PC-3 (cell line): Measurements from ENCODE around the gene SLC25A2. TPM values are rescaled to one million over a fixed set of nuclear protein-coding genes. Genes with fewer than 3 reads are reported as not detected.

Experiments used
- ATAC-seq: fragments of 200-7000 bp; cut with Tn5 transposase; 2 replicates; pipeline ENCODE4 v1.9.1; 2020; ENCODE audit warnings: mild to moderate bottlenecking, moderate library complexity
- BruUV-seq: library from RNA; stranded (reverse); fragments of 400-500 nt; replicated peaks from 2 replicates; lab custom pipeline; 2021; lab: Mats Ljungman, UMichigan
- CTCF ChIA-PET: fragments of 300-600 bp; sonication (Branson Sonifier 250); formaldehyde crosslinking; loops from one replicate; lab custom pipeline; 2022; ENCODE audit warnings: antibody characterized with exemption; lab: Charles Lee
- POLR2A ChIA-PET: fragments of 300-600 bp; sonication (Branson Sonifier 250); formaldehyde crosslinking; loops from one replicate; lab custom pipeline; 2022; ENCODE audit warnings: antibody characterized with exemption; ENCODE audit not compliant: unreplicated experiment; lab: Charles Lee
- DNase-seq: peaks from one replicate; pipeline ENCODE4 v3.0.0-alpha.2; 2015
- H2AFZ ChIP-seq: fragments of 300-600 bp; sonication (generic); 2 replicates; pipeline ENCODE4 v1.6.0; 2016; ENCODE audit warnings: antibody characterized with exemption, low read length
- H3F3A ChIP-seq: fragments of 300-600 bp; sonication (generic); one replicate; pipeline ENCODE4 v1.6.0; 2017; ENCODE audit warnings: antibody characterized with exemption, low read length, control low read depth, mild to moderate bottlenecking; ENCODE audit not compliant: unreplicated experiment
- H3K27ac ChIP-seq: fragments of 300-600 bp; sonication (generic); 2 replicates; pipeline ENCODE4 v1.5.1; 2016; ENCODE audit warnings: mild to moderate bottlenecking, low read length
- H3K27me3 ChIP-seq: fragments of 300-600 bp; sonication (generic); 2 replicates; pipeline ENCODE4 v1.6.1; 2016; ENCODE audit warnings: low read length, mixed read lengths
- H3K36me3 ChIP-seq: fragments of 300-600 bp; sonication (generic); 2 replicates; pipeline ENCODE4 v1.6.1; 2016; ENCODE audit warnings: low read depth, mixed run types, low read length, mixed read lengths
- H3K4me1 ChIP-seq: fragments of 300-600 bp; sonication (generic); 2 replicates; pipeline ENCODE4 v1.5.1; 2016; ENCODE audit warnings: low read length; ENCODE audit not compliant: insufficient read depth
- H3K4me2 ChIP-seq: fragments of 300-600 bp; sonication (generic); 2 replicates; pipeline ENCODE4 v1.6.0; 2016; ENCODE audit warnings: low read length
- H3K4me3 ChIP-seq: fragments of 300-600 bp; sonication (generic); 2 replicates; pipeline ENCODE4 v1.5.1; 2016; ENCODE audit warnings: mild to moderate bottlenecking, low read length, mixed read lengths
- H3K79me2 ChIP-seq: fragments of 300-600 bp; sonication (generic); 2 replicates; pipeline ENCODE4 v1.6.1; 2017; ENCODE audit warnings: low read length, mixed read lengths
- H3K9ac ChIP-seq: fragments of 300-600 bp; sonication (generic); 2 replicates; pipeline ENCODE4 v1.6.0; 2016; ENCODE audit warnings: mild to moderate bottlenecking, low read length
- H3K9me2 ChIP-seq: fragments of 300-600 bp; sonication (generic); replicated peaks from 2 replicates; pipeline ENCODE4 v1.6.1; 2016; ENCODE audit warnings: mixed run types, low read length, mixed read lengths
- H3K9me3 ChIP-seq: fragments of 300-600 bp; sonication (generic); 2 replicates; pipeline ENCODE4 v1.6.1; 2016; ENCODE audit warnings: low read length, mixed read lengths
- H4K20me1 ChIP-seq: fragments of 300-600 bp; sonication (generic); 2 replicates; pipeline ENCODE4 v1.6.1; 2016; ENCODE audit warnings: low read length, mixed read lengths
- EZH2 ChIP-seq: fragments of 300-600 bp; sonication (generic); IDR thresholded peaks from one replicate; pipeline ENCODE4 v1.6.1; 2017; ENCODE audit warnings: antibody characterized with exemption, mild to moderate bottlenecking, low read length; ENCODE audit not compliant: unreplicated experiment
- EZH2phosphoT487 ChIP-seq: fragments of 300-600 bp; sonication (generic); IDR thresholded peaks from 2 replicates; pipeline ENCODE4 v1.6.1; 2018; ENCODE audit warnings: mild to moderate bottlenecking, antibody characterized with exemption, low read length, borderline replicate concordance
- intact Hi-C: fragments of 100-400 bp; cut with micrococcal nuclease; formaldehyde crosslinking; loops from 2 replicates; pipeline ENCODE4 v1.9.0; 2023
- total RNA-seq: library from RNA; depleted of rRNA; stranded (reverse); fragments of >200 nt; gene quantifications from 2 replicates; pipeline ENCODE4 v1.2.3, GENCODE V29; 2014
- TF ChIP-seq, protein P1 (sequence below): fragments of 300-600 bp; sonication (generic); conservative IDR thresholded peaks from 2 replicates; pipeline ENCODE4 v1.5.1; 2017; ENCODE audit warnings: antibody characterized with exemption, low read depth, mild to moderate bottlenecking, low read length

Gene SLC25A2
- total RNA-seq, 1 experiment from 2014 or later, result 0.18 TPM

GRCh38 chr5:141320225-141321169 lies 16.6 kb upstream of the SLC25A2 start, which contains the start of gene TAF7:
TAF7 (minus strand) TSS chr5:141320784; CDS start chr5:141320044, 740 bp downstream.
- Histone ChIP-seq H3K4me2 (peak within 1 kb of the TSS; percentile 91), H3K9me2 (no peaks in the 10 kb centered on the region), H3K4me3 (peak within 1 kb of the TSS; percentile 78), H3F3A (no peaks in the 10 kb centered on the region), H3K4me1 (no peaks in the 10 kb centered on the region), H3K79me2 (peaks cover 28% of the 10 kb centered on the region), H3K9ac (peak within 1 kb of the TSS; percentile 89), H2AFZ (peak within 1 kb of the TSS; percentile 100), H3K27me3 (no peaks in the 10 kb centered on the region), H4K20me1 (no peaks in the 10 kb centered on the region), H3K36me3 (peaks cover 35% of the 10 kb centered on the region), H3K27ac (peak within 1 kb of the TSS; percentile 65), H3K9me3 (peaks cover 38% of the 10 kb centered on the region)
- DNase-seq (peak; percentile 85), ATAC-seq (peak; percentile 98)
- no peak for TF ChIP-seq EZH2phosphoT487
- TF ChIP-seq, protein P1, sequence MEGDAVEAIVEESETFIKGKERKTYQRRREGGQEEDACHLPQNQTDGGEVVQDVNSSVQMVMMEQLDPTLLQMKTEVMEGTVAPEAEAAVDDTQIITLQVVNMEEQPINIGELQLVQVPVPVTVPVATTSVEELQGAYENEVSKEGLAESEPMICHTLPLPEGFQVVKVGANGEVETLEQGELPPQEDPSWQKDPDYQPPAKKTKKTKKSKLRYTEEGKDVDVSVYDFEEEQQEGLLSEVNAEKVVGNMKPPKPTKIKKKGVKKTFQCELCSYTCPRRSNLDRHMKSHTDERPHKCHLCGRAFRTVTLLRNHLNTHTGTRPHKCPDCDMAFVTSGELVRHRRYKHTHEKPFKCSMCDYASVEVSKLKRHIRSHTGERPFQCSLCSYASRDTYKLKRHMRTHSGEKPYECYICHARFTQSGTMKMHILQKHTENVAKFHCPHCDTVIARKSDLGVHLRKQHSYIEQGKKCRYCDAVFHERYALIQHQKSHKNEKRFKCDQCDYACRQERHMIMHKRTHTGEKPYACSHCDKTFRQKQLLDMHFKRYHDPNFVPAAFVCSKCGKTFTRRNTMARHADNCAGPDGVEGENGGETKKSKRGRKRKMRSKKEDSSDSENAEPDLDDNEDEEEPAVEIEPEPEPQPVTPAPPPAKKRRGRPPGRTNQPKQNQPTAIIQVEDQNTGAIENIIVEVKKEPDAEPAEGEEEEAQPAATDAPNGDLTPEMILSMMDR, result peak; percentile 77
- ChIA-PET CTCF (interaction anchor here (0.6 to 0.7 kb wide), 2 partner anchors 77 to 226 kb away, joined by 4 to 5 read pairs; partner anchors contain the start of genes PCDHB2 and PCDHGB5), POLR2A (interaction anchor here (0.6 to 0.7 kb wide), 2 partner anchors 9 to 226 kb away, joined by 3 read pairs; no protein-coding TSS in a partner anchor)
- intact Hi-C loops, result no loop called here
- BruUV-seq, result TSS peak; percentile 71

GRCh38 chr5:141319699-141320098 lies 15.8 kb upstream of the SLC25A2 start:
- H3K9ac ChIP-seq, result no peak overlapping the region
- peaks cover 28% of the 10 kb centered on the region for H3K79me2 ChIP-seq
- no peak overlapping the region for H2AFZ ChIP-seq
- H3K4me2 ChIP-seq, result peak overlapping the region; percentile 91
- H3K36me3 ChIP-seq, result peaks cover 36% of the 10 kb centered on the region
- no TSS peak for BruUV-seq
- H3K4me3 ChIP-seq, result peak overlapping the region; percentile 78
- ATAC-seq (no peak), DNase-seq (no peak)
- no peaks in the 10 kb centered on the region for H3K27me3 ChIP-seq
- H3K9me2 ChIP-seq, result no peaks in the 10 kb centered on the region
- intact Hi-C loops, result no loop called here
- no peaks in the 10 kb centered on the region for H3F3A ChIP-seq
- TF ChIP-seq, protein P1, result no peak
- no peak for TF ChIP-seq EZH2
- TF ChIP-seq EZH2phosphoT487, result no peak
- H4K20me1 ChIP-seq, result no peaks in the 10 kb centered on the region
- H3K9me3 ChIP-seq, result peaks cover 38% of the 10 kb centered on the region
- H3K4me1 ChIP-seq, result no peaks in the 10 kb centered on the region
- POLR2A ChIA-PET, result interaction anchor here (0.6 kb wide), 1 partner anchor 225 kb away, joined by 3 read pairs; no protein-coding TSS in a partner anchor
- CTCF ChIA-PET, result interaction anchor here (0.6 to 0.7 kb wide), 2 partner anchors 78 to 225 kb away, joined by 4 to 5 read pairs; partner anchors contain the start of genes PCDHB2 and PCDHGB5
- no peak overlapping the region for H3K27ac ChIP-seq
